SH-SY5Y (cell line): ENCODE measurements around the gene CAPN1.

ENCODE experiments used
- GATA2 ChIP-seq: IDR thresholded peaks from 2 replicates; pipeline ENCODE4 v1.6.1; 2011; ENCODE audit warnings: mild to moderate bottlenecking, low read depth, low read length
- GATA3 ChIP-seq: IDR thresholded peaks from 2 replicates; pipeline ENCODE4 v1.6.1; 2011; ENCODE audit warnings: low read depth, mild to moderate bottlenecking, low read length, moderate library complexity

GRCh38 chr11:65163684-65164083 lies 18.0 kb upstream of the CAPN1 start:
- TF ChIP-seq GATA2 (no peak), GATA3 (no peak)
